Measurements from ENCODE around the gene AMOTL2.

AMOTL2 gene

DNA sequence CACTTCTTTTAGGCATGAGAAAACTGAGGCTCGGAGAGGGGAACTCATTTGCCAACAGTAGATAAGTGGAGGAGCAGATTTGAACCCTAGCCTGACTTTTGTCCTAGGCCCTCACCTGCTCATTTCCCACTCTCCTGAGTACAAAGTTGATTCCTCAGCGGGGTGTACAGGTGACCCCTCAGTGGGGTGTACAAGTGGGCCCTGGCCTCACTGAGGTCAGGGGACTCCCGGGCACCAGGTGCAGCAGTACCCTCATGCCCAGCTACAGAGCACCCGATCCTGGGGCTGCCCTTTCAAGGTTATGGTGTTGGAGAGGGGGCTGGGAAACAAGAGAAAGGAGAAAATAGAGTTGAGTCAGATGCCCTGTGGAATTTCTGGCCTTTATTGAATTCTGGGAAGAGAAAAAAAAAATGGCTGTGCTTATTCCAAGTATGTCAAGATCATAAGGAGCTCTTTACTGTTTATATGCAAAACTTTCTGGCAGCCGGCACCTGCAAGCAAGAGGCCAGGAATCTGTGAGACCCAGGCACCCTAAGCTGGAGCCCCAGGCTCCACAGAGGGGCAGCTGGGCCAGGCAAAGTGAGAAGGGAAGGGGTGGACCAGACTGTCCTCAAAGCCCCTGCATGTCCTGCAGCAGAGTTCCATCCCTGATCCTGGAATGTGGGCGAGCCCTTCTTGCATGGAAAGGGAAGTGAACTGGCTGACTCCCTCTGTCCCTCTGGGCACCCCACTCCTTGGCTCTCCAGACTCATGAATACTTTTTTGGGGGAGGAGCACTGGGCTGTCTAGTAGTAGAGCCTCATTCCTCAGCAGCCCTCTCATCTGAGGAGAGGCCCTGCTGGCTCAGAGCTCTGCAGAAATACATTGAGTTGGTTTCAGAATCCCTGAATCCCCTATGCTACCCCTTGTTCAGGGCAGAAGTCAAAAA, 43.1 kb downstream of the AMOTL2 start:
- DNase-seq, result peak; percentile 80

DNA sequence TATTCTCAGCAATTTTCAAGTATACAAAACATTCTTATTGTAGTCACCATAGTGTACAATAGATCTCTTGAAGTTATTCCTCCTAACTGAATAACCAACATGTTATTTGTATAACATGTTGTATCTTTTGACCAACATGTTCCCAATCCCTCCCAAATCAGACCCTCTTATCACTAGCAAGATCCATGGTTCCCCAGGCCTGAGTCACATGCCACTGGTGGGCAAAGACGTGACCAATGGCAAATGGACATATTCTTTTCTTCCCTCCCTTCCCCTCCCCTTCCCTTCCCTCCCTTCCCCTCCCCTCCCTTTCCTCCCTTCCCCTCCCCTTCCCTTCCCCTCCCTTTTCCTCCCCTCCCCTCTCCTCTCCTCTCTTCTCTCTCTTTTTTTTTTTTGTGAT, 45.4 kb downstream of the AMOTL2 start:
- no peak for DNase-seq

DNA sequence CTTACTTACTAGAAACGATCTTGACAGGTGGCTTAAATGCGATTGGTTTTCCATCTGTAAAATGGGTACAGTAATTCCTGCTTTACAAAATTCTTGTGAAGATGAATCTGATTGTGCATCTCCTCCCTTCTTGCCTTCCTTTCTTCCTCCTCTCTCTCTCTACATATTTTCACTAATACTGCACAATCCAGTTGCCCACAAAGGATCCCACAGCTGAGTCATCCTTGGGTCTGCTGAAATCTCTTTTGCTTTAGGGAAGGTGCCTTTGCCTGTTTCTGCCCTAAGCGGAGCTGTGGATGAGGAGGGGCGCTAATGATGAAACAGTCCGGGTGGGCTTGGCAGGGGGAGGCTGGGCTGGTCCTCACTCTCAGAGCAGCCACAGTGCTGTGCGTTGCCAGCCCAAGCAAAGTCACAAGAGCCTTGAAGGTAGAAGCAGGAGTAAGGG, 46.1 kb downstream of the AMOTL2 start:
- peak; percentile 84 for DNase-seq

DNA sequence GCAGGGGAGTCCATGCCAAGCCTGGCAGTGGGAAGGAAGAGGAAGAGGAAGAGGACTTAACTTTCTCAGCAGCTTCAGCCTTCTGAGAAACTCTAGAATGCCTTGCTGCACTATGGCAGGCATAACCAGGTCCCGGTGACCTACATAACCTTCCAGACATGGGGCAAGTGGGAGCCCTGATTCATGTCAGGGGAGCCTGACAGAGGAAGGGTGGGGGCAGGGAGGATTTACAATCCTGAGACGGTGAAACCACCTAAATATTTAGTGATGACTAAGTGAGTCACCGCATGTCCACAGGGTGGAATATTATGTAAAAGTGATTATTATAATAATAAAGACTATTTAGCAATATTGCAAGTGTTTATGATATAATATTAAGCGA, 46.7 kb downstream of the AMOTL2 start:
- peak; percentile 78 for DNase-seq

DNA sequence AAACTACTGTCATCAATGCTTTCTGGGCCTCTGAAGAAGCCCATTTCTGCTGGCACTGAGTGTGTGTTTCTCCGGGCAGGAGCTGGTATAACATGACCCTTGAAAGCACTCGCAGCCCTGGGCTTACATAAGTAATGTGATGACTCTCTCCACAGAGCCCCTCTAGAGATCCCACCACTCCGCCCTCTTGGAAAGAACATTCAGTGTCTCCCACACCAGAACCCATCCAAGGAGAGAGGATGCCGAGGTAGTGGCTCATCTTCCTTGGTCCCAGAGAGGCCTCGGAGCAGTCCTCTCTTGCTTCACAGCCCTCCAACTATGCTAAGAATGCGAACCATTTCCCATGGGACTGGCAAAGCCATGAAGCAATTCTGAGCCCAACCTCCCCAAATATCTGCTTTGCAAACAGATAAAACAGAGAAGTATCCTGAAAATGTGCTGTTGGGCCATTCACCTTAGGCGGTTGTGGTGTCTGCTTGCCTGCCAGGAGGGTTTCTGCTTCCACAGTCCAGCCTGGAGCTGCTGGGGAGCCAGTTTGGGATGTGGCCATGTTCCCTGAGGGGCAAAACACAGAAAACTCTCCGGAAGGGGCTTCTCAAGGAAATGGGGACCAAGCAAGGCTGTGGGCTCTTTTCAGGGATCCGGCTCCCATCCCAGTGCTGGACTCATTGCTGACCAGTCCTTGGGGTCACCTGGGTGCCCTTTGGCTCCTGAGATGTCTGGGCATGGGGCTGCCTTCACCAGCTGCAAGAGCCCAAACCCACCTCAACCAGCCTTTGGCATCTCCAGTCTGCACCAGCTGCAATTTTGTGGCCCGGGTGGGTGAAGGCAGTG, 47.3 kb downstream of the AMOTL2 start:
- DNase-seq, result peak; percentile 96

DNA sequence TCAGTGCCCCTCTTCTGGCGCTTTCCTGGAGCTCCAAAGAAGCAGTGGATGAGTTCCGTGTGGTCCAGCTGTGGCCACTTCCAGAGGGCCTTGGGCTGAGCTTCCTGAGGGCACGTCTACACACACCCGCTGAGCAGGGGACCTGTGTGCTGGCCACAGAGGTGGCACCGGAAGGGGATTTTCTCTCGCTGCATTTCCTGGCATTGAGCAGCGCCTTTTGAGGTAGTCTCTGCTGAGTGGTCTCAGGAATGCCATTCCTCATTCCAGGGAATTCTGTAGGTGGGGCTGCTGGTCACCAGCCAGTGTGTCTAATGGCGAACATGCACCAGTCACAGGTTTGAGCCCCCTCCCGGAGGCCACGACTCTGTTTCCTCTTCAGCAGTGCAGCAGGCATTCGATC, 48.1 kb downstream of the AMOTL2 start:
- no peak for DNase-seq

DNA sequence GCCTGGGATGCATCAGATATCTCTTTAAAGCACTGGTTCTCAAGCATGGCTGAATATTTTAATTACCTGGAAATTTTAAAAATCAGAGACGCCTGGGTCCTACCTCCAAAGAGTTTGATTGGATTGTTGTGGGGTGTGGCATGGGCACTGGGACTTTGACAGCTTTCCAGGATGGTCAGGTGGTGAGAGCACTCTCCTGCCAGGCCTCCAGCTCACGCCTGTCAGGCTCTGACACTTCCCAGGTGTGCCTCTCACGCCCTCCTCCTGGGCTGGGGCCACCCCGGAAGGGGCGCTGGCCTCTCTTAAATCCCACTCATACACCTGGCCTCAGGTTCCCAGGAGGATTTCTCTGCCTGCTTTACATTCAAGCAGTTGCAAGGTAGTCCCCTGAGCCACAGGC, 48.5 kb downstream of the AMOTL2 start:
- DNase-seq, result no peak

DNA sequence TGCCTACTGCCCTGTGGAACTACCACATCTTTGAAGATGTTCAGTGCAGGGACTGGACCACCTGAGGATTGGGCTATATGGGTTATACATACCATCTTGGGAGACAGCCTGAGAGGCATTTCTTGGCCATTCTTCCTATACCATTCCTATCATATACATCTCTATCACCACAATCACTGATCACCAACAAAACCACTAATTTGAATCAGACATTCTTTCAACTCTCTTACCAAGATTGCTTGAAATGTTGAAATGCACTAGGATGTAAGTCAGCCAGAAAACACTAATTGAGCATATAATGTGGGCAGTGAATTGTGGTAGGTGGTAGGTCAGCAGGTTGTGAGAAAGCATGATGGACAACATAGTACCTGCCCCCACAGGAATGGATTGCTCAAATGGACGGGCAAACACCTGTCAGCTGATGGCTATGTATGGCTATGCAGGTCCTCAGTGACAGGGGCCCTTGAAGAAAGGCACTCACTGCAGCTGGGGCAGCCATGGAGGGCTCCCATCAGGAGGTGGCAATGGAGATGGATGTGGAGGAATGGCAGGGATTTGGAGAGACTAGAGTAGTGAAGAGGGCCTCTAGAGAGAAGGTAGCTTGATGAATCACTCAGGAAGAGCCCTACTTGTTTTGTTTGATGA, 49.1 kb downstream of the AMOTL2 start:
- DNase-seq, result no peak

DNA sequence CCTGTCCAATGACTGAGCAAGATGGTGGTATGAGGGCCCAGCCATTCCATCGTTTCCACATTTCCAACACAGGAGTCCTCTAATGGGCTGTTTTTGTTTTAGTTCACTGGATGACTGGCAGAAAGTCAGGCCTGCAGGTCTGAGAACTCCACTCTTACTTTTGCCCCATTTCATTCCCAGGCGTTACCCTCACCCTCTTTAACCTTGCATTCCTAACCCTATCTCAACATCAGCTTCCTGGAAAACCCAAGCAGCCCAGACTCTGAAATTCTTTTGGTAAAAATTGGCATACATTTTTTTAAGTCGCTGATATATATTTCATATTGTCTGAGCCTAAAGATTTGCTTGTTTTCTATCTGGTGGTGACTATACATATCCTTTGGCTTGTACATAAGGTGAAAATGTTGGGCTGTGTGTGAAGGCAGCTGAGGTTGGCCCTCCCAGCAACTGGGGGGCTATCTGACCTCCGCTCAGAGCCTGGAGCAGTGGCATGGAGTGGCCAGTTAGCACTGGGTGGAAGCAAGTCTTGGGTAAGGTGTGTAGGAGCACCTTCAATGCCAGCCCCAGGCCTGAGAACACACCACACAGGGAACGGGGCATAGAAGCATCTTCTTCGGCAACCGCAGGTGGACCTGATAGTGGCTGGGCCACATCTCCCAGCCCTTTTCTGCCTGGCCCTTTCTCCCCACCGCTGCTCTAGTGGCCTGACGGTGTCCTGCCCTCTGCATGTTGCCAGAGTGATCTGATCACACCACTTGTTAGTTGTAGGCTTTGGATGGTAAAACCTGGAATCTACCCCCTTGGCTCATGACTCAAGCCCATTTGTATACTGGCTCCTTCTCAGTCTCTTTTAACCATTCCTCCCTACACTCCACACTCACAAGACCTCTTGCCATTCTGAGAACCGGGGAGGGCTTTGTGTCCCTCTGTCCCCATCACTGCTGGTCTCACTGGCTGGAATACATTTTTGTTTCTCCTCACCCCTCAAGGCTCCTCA, 50.0 kb downstream of the AMOTL2 start:
- DNase-seq, result no peak

DNA sequence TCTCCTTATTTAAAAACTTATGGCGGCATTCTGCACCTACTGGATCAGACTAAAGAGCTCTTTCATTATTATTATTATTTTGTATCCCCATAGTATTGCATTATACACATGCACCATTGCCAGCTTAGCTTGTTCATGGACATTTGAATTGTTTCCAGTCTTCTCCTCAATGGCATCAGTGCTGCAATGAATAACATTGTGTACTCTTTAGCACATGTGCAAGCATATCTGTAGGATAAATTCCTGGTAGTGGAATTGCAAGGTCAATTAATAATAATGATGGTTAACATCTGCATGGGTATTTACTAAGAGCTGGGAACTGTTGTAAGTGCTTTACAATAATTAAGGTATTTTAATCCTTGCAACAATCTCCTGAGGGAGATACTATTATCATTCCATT, 52.0 kb downstream of the AMOTL2 start:
- DNase-seq, result no peak

DNA sequence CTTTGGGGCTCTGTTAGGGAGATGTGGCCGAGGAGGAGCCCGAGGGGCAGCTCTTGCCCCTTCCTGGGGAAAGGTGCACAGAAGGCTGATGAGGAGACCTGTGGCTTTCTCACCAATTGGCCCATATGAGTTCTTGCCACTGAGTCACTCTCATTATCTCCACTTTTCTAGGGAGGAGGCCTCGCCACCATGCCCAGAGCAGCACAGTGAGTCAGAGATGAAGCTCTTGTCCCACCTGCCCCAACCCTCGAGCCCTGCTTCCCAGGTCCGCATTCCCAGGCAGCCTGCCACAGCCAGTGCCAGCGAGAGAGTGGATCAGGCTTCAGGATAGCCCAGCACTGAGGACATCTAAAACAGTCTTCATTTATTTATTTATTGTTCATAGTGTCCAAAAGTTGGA, 53.5 kb downstream of the AMOTL2 start:
- peak; percentile 93 for DNase-seq

DNA sequence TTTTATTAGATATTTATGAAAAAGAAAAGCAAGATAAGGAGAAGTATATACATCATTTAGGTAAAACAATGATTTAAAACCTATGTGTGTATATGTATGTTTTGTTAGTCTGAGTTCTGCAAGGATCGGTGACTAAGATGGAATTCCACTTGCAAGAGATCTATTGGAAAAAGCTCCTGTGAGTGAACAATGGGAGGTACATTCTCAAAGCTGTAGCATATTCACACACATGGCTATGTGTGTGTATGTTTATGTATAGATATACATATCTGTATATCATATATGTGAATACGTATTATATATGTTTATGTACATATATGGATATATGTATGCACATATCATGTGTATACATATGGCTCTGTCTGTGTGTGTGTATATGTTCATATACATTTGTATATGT, 54.3 kb downstream of the AMOTL2 start:
- DNase-seq, result no peak

DNA sequence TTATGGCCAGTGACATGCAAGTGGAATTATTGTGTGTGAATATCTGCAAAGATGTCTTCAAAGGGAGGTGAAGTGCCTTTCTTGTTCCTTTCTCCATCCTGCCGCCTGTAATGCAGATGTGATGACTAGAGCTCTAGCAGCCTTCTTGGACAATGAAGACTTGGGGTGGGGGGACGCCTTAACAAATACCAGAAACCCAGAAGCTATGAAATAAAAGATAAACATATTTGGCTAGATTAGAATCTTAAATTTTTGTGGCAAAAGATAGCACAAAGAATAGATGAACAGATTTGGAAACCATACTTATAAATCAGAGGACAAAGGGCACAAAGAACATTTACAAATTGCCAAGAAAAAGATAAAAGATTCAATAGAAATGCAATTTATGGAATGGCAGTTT, 56.1 kb downstream of the AMOTL2 start:
- no peak for DNase-seq

DNA sequence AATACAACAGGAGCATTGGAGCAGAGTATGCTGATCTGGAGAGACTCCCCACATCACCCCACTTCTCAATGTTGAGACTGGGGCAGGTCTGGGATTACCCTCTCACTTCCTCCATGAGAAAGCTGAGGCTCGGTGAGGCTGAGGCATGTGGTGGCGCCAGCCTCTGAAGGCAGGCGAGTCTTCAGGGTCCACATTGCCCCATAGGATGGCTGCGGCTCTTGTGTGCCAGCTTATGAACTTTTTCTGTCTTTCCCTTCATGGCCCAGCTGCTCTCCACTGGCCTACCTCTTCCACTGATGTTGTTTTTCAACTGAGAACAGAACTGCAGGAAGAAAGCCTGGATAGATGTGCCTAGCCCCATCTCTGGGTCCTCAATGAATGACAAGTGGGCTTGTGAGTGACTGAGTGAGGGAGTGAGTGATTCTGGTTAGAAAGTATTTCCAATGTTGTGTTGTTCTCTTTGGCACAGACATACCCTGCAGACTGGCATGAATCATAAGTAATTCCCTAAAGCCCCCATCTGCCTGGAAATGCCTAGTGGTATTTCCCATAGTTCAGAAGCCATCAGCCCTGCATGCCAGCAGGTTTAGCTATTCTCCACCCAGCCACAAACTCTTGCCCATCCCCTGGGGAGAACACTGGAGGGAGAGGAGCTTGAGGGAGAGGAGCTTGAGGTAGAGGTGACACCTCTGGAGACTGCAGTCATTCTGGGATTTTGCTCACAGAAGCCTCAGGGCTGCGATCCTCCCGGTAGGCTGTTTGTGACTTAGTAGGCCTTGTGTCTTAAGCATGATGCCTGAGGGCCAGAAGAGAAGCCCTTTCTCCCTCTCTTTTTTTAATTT, 56.9 kb downstream of the AMOTL2 start:
- DNase-seq, result peak; percentile 79

DNA sequence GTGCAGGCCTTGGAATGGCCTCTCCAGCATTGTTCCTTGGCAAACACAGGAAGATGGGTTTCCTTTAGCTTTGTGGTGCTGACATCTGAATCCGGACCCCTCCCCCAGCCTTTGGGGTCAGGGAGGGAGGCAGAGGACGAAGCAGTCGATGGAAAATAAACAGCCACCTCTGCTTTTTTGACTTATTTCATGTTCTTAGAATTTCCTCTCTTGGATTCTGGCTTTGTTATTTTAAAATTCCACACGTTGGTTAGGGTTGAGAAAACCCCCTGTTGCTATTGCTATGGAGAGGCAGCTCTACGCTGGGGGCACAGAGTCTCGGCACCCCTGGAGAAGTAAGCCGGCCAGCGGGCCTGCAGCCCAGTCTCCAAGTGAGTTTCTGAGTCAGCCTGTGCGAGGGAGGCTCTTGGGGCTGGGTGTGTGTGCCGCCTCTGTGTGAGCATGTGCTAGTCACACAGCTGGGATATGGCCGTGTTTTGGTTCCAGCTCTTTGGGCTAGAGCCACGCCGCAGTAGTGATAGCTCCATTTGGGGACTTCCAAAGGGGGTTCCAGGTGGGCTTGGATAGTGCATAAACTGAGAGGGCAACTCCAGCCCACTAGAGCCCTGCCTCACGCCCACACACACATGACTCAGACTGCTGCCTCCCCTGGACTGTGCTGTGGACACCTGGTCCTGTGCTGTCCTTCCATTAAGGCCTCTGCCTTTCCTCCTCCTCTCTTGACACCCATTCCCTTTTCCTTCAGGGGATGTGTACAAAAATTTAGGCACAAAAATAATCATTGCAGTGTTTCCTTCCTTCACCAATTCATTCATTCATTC, 58.8 kb downstream of the AMOTL2 start:
- peak; percentile 88 for DNase-seq

DNA sequence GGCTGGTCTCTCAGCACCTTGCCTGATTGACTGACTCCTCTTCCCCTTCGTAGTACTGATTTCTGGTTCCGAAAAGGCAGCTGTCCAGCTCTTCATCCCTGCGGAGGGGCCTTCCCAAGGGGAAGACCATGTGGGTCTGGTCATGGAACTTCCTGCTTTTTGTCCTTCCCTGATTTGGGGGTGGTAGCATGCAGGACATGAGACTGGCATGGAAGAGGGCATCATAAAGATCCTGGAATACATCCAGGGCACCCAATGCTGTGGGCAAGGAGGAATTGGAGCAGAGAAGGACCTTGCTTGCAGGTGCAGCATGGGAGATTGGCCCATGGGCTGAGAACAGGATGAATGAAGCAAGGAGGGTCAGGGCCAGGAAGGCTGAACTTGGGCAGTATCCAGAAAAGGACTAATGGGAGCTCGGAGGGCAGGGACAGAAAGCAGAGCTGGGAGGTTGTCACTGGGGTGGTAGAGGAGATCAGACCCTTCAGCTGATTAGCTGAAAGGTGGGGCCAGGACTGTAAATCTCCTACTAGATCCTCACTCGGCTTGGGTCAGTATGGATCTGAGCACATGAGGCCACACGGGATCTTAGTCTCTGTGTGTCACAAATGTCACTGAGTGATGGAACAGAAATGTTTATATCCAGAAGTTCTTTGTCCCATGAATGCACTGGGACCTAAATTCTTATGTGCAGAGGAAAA, 59.5 kb downstream of the AMOTL2 start:
- DNase-seq, result peak; percentile 52

DNA sequence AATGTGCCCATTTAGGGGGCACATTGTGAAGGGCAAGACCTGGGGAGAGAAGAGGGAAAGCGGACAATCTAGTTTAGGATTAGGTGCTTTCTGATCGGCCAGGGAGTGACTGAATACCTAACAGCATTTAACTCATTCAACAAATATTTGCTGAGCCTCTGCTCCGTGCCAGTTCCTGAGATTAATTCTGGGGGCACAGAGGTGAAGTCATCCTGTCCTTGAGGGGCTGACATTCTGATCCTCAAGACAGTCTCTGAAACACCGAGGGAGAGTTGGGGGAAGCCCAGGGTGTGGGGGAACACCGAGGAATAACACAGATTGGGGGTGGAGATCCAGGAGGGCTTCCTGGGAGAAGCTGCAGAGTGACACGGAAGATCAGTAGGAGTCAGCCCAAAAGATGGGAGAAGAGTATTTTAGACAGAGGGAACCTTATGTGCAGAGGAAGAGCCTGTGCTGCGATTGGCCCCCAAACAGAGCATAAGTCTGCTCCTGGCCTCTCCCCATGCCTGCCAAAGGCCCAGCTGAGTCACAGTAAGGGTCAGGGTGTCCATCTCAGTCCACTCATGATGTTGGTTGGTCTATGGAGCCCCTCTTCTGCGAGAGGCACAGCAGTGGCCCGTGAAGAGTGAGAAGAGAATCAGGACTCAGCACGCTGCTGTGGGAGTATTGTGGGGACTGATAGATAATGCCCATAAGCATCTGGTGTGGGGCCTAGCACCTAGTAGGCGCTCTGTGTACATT, 60.2 kb downstream of the AMOTL2 start:
- no peak for DNase-seq

DNA sequence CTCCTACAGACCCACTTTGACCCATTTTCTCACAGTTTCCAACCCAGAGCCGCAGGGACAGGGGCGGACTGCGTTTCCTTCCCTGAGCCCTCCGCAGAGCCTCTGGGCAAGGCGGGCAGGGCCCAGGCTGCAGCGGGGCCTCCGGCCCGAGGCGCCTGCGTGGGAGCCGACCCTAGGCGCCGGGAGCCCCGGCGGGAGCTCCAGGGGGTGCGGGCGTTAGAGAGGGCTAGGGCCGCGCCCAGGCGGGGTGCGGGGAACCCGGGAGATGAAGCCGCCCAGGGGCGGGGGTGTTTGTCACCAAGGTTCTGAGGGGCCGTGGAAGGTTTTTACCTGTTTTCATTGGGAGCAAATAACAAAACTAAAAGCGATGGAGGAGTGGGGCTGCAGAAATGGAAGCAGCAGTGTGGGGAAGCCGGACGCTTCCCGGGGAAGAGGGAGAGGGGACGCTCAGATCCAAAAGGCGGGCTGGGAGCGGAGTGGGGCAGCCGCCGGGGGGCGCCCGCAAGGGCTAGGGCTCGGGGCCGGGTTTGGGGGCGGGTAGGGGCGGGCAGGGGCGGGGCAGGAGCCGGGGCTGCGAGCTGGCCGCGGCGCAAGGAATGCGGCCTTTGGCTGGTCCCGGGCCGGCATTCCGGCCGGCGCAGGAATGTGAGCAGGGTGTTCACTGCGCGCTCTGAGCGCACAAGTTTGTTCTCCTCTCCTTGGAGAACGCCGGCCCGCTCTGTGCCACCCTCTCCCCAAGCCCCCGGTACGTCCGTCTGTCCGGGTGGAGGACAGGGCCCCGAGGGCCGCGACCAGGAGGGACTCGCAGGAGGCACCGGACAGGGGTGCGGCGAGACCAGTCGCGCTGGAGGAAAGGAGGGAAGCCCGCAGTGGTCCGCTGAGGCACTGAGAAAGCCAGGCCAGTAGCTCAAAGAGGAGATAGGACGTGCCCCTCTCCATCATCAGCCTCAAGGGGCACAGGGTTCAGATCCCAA, 61.1 kb downstream of the AMOTL2 start:
- peak; percentile 52 for DNase-seq

Measured in NCI-H226 (cell line).